NCI-H2171 treated with DMSO at 0.1 percent for 48 hours (cell line): ENCODE results near the gene LRRC26.

Experiments
- DNase-seq: peaks from one replicate; lab custom pipeline; 2025; lab: John Stamatoyannopoulos, UW

The LRRC26 gene

DNA sequence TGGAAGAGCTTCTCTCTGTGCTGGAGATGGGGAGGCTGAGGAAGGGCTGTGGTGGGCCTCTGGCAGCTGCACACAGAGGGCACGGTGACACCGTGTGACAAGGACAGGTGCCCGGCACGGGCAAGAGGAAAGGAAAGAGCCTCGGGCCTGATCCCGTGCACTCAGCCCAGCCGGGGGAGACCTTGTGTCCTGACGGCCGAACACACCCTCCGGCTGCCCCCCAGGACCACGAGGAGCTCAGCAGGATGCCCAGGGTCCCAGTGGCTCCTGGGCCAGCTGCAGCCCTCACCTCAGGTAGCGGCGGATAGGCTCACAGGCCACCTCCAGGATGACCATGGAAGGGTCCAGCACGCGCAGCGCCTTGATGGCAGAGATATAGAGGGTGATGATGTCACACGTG is 13.0 kb upstream of the LRRC26 start:
- no peak for DNase-seq

GRCh38 chr9:137181680-137182079 is 11.8 kb upstream of the LRRC26 start:
- no peak for DNase-seq

DNA sequence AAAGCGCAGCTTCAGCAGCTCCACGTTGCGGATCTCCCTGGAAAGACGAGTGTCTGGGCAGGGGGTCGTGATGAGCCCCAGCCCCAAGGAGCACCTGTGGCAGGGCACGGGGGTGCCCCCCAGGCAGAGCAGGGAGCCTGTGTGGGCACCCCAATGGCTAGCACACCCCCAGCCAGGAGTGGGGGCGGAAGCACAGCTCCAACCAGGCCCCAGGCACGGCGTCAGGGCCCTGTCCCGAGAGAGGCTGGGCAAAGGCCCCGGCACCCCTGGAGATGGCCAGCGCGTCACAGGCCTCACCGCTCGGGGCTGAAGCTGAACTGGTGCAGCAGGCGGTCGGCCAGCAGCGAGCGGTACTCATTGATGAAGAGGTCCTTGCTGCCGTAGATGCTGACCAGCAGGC is 10.6 kb upstream of the LRRC26 start:
- DNase-seq, result no peak

- no peak for DNase-seq
These were observed 9.9 kb upstream of the LRRC26 start for GRCh38 chr9:137179761-137180160.

GRCh38 chr9:137178939-137179630 is 9.2 kb upstream of the LRRC26 start:
- no peak for DNase-seq

DNA sequence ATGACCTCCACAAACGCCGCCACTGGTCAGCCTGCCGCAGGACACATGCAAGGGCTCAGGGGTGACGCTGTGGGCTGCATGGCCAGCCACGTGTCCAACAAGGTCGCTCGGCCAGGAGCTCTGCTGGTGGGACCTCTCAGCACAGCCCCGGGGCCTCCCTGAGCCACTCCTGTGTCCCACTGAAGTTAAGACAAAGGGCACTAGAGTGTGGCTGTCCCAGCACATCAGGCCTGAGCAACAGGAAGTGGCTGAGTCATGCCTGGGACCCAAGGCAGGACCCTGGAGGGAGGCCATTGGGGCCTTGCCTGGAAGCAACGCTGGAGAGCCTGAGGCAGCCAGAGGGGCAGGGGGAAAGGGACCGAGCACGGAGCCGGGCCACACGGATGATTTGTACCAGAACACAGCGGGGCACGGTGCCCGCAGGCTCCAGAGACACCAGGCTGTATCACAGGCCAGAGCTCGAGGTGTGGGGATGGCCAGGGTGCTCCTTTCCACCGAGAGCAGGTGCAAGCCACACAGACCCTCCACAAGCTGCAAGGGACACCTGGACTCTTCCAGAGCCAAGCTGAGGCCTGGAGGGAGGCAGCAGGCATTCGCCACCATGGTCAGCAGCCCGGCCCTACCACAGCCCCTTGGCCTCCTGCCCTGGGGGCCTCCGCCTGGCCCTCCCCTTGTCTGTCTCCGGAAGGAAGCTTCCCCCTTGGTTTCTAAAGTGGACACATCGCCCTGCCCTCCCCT is 8.5 kb upstream of the LRRC26 start:
- no peak for DNase-seq

DNA sequence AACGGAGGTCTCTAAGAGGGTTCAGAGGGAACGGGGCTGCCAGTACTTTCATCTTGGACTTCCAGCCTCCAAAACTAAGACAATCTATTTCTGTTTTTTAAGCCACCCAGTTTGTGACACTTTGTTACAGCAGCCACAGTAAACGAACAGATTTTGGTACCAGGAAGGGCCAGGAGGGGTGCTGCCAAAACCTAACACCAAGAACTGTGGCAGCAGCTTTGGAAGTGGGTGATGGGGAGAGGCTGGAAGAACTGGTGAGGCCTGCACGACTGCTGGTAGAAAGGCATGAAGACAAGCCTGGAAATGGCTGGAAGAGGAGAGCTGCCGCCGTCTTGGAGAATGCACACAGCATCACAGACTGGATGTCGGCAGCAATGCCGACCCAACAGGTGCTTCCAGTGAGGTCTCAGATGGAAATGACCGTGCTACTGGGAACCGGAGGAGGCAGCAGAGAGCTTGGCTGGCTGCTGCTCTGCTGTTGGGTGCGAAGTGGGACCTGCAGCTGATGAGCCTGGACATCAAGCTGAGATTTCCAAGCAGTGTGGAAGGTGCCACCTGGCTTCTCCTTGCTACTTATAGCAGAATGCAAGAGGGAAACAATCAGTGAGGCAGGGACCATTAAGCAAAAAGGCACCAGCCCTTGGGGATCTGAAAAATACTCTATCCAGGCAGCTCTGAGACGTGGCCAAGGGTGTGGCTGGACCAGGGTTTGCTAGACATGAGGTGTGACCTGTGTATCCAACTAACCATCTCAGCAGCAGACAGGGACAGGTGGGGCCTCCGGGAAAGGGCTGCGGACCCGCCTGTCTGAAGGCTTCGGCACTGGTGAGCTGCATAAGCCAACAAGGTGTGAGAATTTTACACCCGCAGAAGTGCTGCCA is 6.7 kb upstream of the LRRC26 start:
- DNase-seq, result peak; percentile 50

- no peak for DNase-seq
These were observed 5.6 kb upstream of the LRRC26 start for GRCh38 chr9:137175345-137175961.

GRCh38 chr9:137174722-137175293 is 5.0 kb upstream of the LRRC26 start:
- DNase-seq, result peak; percentile 34

GRCh38 chr9:137173796-137174664 is 4.2 kb upstream of the LRRC26 start:
- DNase-seq, result no peak

GRCh38 chr9:137172901-137173795 is 3.3 kb upstream of the LRRC26 start:
- no peak for DNase-seq

- no peak for DNase-seq
These were observed 1.5 kb upstream of the LRRC26 start for GRCh38 chr9:137171149-137171900.

DNA sequence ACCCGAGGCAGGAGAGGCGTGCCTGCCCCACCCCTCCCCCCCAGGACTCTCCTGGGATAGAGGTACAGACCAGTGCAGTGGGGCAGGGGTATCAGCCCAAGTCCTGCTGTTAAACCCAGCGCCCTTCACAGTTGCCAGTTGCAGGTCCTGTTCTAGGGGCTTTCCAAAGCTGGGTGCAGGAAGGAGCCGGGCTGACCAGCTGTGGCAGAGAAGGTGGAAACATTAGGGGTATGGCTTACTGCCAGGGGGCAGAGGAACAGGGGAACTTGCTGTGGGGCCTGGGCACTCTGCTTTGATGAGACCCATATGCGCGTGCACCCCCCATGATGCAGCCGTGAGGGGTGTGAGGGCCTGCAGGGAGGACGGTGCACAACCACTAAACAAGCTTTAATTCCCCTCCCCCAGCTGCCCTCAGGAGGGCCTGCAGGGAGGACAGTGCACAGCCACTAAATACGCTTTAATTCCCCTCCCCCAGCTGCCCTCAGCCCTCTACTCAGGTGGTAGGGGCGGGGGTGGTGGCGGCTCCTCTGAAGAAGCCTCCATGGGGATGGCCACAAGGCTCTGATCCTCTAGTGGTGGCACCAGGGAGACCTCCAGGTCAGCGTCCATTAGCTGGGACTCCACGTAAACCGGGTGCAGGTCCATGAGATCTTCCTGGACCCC is 766 bp upstream of the LRRC26 start:
- no peak for DNase-seq

GRCh38 chr9:137168904-137169856 is 671 bp downstream of the LRRC26 start:
- peak; percentile 78 for DNase-seq

GRCh38 chr9:137168573-137168903 is 1.3 kb downstream of the LRRC26 start:
- DNase-seq, result peak; percentile 51

DNA sequence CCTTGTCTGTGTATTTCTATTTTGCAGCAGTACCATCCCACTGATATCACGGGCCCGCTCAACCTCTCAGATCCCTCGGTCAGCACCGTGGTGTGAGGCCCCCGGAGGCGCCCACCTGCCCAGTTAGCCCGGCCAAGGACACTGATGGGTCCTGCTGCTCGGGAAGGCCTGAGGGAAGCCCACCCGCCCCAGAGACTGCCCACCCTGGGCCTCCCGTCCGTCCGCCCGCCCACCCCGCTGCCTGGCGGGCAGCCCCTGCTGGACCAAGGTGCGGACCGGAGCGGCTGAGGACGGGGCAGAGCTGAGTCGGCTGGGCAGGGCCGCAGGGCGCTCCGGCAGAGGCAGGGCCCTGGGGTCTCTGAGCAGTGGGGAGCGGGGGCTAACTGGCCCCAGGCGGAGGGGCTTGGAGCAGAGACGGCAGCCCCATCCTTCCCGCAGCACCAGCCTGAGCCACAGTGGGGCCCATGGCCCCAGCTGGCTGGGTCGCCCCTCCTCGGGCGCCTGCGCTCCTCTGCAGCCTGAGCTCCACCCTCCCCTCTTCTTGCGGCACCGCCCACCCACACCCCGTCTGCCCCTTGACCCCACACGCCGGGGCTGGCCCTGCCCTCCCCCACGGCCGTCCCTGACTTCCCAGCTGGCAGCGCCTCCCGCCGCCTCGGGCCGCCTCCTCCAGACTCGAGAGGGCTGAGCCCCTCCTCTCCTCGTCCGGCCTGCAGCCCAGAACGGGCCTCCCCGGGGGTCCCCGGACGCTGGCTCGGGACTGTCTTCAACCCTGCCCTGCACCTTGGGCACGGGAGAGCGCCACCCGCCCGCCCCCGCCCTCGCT is 1.9 kb downstream of the LRRC26 start:
- peak; percentile 60 for DNase-seq
